Stimulated activated CD4-positive, alpha-beta T cell treated with anti-CD3 and anti-CD28 coated beads, Interleukin-15, amount 100 ng/mL, for 1 hour (primary cell): ENCODE measurements around the gene JMJD7.
A peak's percentile ranks its signal among the peaks of the same experiment; 100 is the strongest.

Experiments used
- DNase-seq, 2 donors: peaks; one replicate each; pipeline ENCODE4 v3.0.0-alpha.2; 2020; ENCODE audit warnings: low read depth in 1 of 2, low spot score in 1 of 2

Gene JMJD7

GRCh38 chr15:41821831-41822230 lies 6.1 kb upstream of the JMJD7 start:
- DNase-seq = no peak

GRCh38 chr15:41822471-41822870 lies 5.4 kb upstream of the JMJD7 start:
- no peak for DNase-seq

GRCh38 chr15:41822957-41823356 lies 4.9 kb upstream of the JMJD7 start:
- no peak for DNase-seq

- DNase-seq = no peak
Measured at GRCh38 chr15:41823502-41823901, 4.4 kb upstream of the JMJD7 start.

GRCh38 chr15:41824062-41824745 lies 3.7 kb upstream of the JMJD7 start:
- DNase-seq = no peak

- no peak for DNase-seq
Measured at GRCh38 chr15:41825145-41825544, 2.7 kb upstream of the JMJD7 start.

GRCh38 chr15:41825572-41826535 lies 2.0 kb upstream of the JMJD7 start:
- DNase-seq = no peak

GRCh38 chr15:41827290-41827879 lies 507 bp upstream of the JMJD7 start:
- DNase-seq = peak in 1 of 2 donors; percentile 23

GRCh38 chr15:41828807-41829141 lies 882 bp downstream of the JMJD7 start:
- DNase-seq = no peak

GRCh38 chr15:41829959-41830646 lies 2.2 kb downstream of the JMJD7 start:
- no peak for DNase-seq

GRCh38 chr15:41831291-41831690 lies 3.4 kb downstream of the JMJD7 start:
- peak in 1 of 2 donors; percentile 16 for DNase-seq

- DNase-seq = no peak
Measured at GRCh38 chr15:41832208-41832607, 4.3 kb downstream of the JMJD7 start.

GRCh38 chr15:41832875-41833274 lies 5.0 kb downstream of the JMJD7 start:
- no peak for DNase-seq

- no peak for DNase-seq
Measured at GRCh38 chr15:41834096-41834495, 6.2 kb downstream of the JMJD7 start.

- DNase-seq = no peak
Measured at GRCh38 chr15:41836073-41836472, 8.2 kb downstream of the JMJD7 start.

- DNase-seq = no peak
Measured at GRCh38 chr15:41836713-41837454, 9.0 kb downstream of the JMJD7 start.

GRCh38 chr15:41838400-41838897 lies 10.6 kb downstream of the JMJD7 start, which contains the start of gene PLA2G4B:
PLA2G4B (plus strand) TSS chr15:41838847; CDS start chr15:41838914, 67 bp downstream.
- DNase-seq = no peak

- DNase-seq = no peak
Measured at GRCh38 chr15:41839781-41840491, 12.0 kb downstream of the JMJD7 start.

- no peak for DNase-seq
Measured at GRCh38 chr15:41840673-41841072, 12.8 kb downstream of the JMJD7 start.

- no peak for DNase-seq
Measured at GRCh38 chr15:41841131-41841530, 13.2 kb downstream of the JMJD7 start.
